Activated T-helper 1 cell treated with Interleukin-2 at 50 U/mL for 16 hours (primary cell): Measurements from ENCODE around the gene PIK3IP1.
A peak's percentile ranks its signal among the peaks of the same experiment; 100 is the strongest.

Experiments
- DNase-seq: peaks from one replicate; pipeline ENCODE4 v3.0.0-alpha.2; 2020; ENCODE audit warnings: low read depth

Gene PIK3IP1

GRCh38 chr22:31278626-31279326 lies 13.5 kb downstream of the PIK3IP1 start:
- peak; percentile 20 for DNase-seq

GRCh38 chr22:31278151-31278621 lies 14.1 kb downstream of the PIK3IP1 start:
- DNase-seq = no peak

- DNase-seq = no peak
Measured at GRCh38 chr22:31277741-31278140, 14.5 kb downstream of the PIK3IP1 start.

GRCh38 chr22:31276426-31277167 lies 15.7 kb downstream of the PIK3IP1 start:
- no peak for DNase-seq

GRCh38 chr22:31275576-31275975 lies 16.7 kb downstream of the PIK3IP1 start:
- no peak for DNase-seq

GRCh38 chr22:31275018-31275417 lies 17.3 kb downstream of the PIK3IP1 start:
- DNase-seq = no peak

GRCh38 chr22:31274017-31274416 lies 18.3 kb downstream of the PIK3IP1 start:
- no peak for DNase-seq

GRCh38 chr22:31272522-31273446 lies 19.5 kb downstream of the PIK3IP1 start:
- DNase-seq = no peak

- DNase-seq = no peak
Measured at GRCh38 chr22:31271485-31271884, 20.8 kb downstream of the PIK3IP1 start.

- no peak for DNase-seq
Measured at GRCh38 chr22:31271026-31271425, 21.3 kb downstream of the PIK3IP1 start.

- no peak for DNase-seq
Measured at GRCh38 chr22:31269892-31270579, 22.3 kb downstream of the PIK3IP1 start.

- DNase-seq = no peak
Measured at GRCh38 chr22:31268281-31268680, 24.0 kb downstream of the PIK3IP1 start.

GRCh38 chr22:31263896-31264640 lies 28.2 kb downstream of the PIK3IP1 start:
- DNase-seq = no peak

GRCh38 chr22:31262312-31263133 lies 29.8 kb downstream of the PIK3IP1 start:
- DNase-seq = no peak

GRCh38 chr22:31260474-31260856 lies 31.8 kb downstream of the PIK3IP1 start:
- DNase-seq = no peak

GRCh38 chr22:31259798-31260473 lies 32.4 kb downstream of the PIK3IP1 start:
- DNase-seq = no peak

- no peak for DNase-seq
Measured at GRCh38 chr22:31253949-31254348, 38.3 kb downstream of the PIK3IP1 start.

- DNase-seq = no peak
Measured at GRCh38 chr22:31250740-31251600, 41.3 kb downstream of the PIK3IP1 start.
